AG09319 (cell line): Measurements from ENCODE around the gene ARHGEF26.

Experiments
- DNase-seq: peaks from one replicate; pipeline ENCODE4 v3.0.0-alpha.2; 2010; ENCODE audit warnings: low read depth; ENCODE audit errors: extremely low read depth
- CTCF ChIP-seq: IDR thresholded peaks from 2 replicates; pipeline ENCODE4 v1.5.1; 2011; ENCODE audit warnings: low read depth, mild to moderate bottlenecking, inconsistent platforms, low read length, moderate library complexity

Gene ARHGEF26

GRCh38 chr3:154176036-154176435 lies 54.8 kb downstream of the ARHGEF26 start:
- TF ChIP-seq CTCF, result no peak
- no peak for DNase-seq

- TF ChIP-seq CTCF, result no peak
- no peak for DNase-seq
These were observed 56.2 kb downstream of the ARHGEF26 start for GRCh38 chr3:154177406-154177805.

- no peak for DNase-seq
- TF ChIP-seq CTCF, result no peak
These were observed 57.0 kb downstream of the ARHGEF26 start for GRCh38 chr3:154178172-154178571.

GRCh38 chr3:154180836-154181691 lies 59.9 kb downstream of the ARHGEF26 start:
- TF ChIP-seq CTCF, result no peak
- no peak for DNase-seq

- no peak for TF ChIP-seq CTCF
- DNase-seq, result no peak
These were observed 61.2 kb downstream of the ARHGEF26 start for GRCh38 chr3:154182322-154182922.

- DNase-seq, result no peak
- no peak for TF ChIP-seq CTCF
These were observed 61.8 kb downstream of the ARHGEF26 start for GRCh38 chr3:154182975-154183374.

GRCh38 chr3:154184582-154184981 lies 63.4 kb downstream of the ARHGEF26 start:
- no peak for DNase-seq
- TF ChIP-seq CTCF, result no peak
